Duodenal mucosa (tissue), 2 donors: ENCODE results near the gene TSPAN31.

ENCODE experiments used
- H3K27ac ChIP-seq: one replicate; pipeline ENCODE4 v1.7.0; 2013; ENCODE audit warnings: low read depth, low read length
- H3K27me3 ChIP-seq, 2 donors: one replicate each; pipeline ENCODE4 v1.7.0; 2013; ENCODE audit warnings: low read length in 2 of 2, control low read depth in 1 of 2; ENCODE audit not compliant: insufficient read depth in 2 of 2, control insufficient read depth in 1 of 2
- H3K36me3 ChIP-seq, 2 donors: one replicate each; pipeline ENCODE4 v1.7.0; 2013; ENCODE audit warnings: low read length in 2 of 2, control low read depth in 1 of 2; ENCODE audit not compliant: insufficient read depth in 2 of 2, control insufficient read depth in 1 of 2
- H3K4me1 ChIP-seq, 2 donors: one replicate each; pipeline ENCODE4 v1.7.0; 2013; ENCODE audit warnings: low read length in 2 of 2, control low read depth in 1 of 2; ENCODE audit not compliant: insufficient read depth in 2 of 2, control insufficient read depth in 1 of 2
- H3K4me3 ChIP-seq, 2 donors: one replicate each; pipeline ENCODE4 v1.7.0; 2013; ENCODE audit warnings: low read length in 2 of 2, low read depth in 1 of 2
- H3K9ac ChIP-seq, 2 donors: one replicate each; pipeline ENCODE4 v1.7.0; 2013; ENCODE audit warnings: low read length in 2 of 2, low read depth in 1 of 2
- H3K9me3 ChIP-seq, 2 donors: one replicate each; pipeline ENCODE4 v1.7.0; 2013; ENCODE audit warnings: low read length in 2 of 2, control low read depth in 1 of 2; ENCODE audit not compliant: control insufficient read depth in 1 of 2

TSPAN31 gene

GRCh38 chr12:57729321-57729844 lies 15.5 kb upstream of the TSPAN31 start:
- peaks cover 28 to 34% of the 10 kb centered on the region in 2 donors for H3K27me3 ChIP-seq
- no peak overlapping the region for H3K4me3 ChIP-seq
- H3K9ac ChIP-seq: no peak overlapping the region

DNA sequence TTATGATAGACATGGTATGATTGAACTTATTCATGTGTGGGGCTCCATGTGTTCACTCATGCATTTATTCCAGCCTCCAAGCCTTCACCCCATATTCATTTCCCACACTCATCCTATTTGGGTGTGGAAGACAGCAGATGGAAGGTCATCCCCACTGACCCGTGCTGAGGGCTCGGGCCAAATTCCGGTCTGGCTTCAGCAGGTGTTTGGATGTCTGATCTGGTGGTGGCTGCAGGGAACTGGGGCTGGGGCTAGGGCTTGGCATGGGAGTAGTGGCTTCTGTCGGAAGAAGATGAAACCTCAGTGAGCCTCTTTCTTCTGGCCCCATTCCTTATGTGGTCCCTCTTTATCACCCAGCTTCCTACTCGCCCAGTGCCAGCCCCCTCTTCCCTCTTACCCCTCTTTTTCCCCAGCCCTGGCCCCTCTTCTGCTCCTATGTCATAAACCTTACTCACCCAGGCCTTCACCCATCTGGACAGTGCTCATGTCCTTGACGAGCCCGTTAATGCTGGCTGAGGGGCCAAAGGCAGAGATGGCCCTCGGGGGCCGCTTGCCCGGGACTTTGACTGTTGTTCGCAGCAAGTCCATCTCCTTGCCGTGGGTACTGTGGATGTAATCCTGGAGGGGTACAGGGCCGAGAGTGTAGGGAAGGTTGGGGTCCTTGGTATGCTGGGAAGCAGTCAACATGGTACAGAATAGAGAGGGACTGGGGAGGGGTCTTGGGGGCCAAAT lies 14.3 kb upstream of the TSPAN31 start:
- H3K27me3 ChIP-seq: peaks cover 38 to 40% of the 10 kb centered on the region in 2 donors
- peaks cover 0 to 8% of the 10 kb centered on the region in 2 donors for H3K36me3 ChIP-seq

More at GRCh38 chr12:57729321-57729844, 15.5 kb upstream of the TSPAN31 start:
- H3K36me3 ChIP-seq: peaks cover 0 to 8% of the 10 kb centered on the region in 2 donors
- H3K9me3 ChIP-seq: no peaks in the 10 kb centered on the region
- peaks cover 5 to 16% of the 10 kb centered on the region in 2 donors for H3K4me1 ChIP-seq
- no peak overlapping the region for H3K27ac ChIP-seq

DNA sequence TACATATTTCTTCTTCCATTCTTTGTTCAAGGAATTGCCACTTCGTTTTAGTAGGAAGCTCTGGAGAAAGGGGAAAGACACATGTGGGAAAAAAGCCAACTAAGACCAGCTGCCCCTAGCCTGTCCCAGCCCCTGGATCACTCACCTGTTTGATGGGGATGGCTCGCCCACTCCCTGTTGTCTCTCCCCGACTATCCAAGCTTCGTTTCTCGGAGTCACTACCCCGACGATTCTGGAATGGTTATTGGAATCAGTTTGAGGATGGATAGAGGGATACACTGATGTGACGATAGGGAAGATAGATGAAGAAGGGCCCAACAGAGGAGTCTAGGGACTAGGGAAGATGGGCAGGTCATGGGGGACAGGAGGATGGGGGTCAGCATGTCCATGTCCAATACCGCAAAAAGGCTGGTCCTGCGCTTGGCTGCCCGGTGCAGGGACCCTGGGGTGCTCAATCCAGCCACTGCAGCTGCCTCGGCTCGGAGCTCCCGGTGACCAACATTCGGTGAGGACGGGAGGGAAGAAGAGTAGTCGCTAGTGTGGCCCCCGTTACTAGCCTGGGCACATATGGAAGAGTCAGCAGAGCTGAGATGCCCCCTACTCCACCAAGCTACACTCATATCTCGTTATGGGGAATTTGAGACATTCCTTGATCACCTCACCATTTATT lies 13.3 kb upstream of the TSPAN31 start:
- H3K27ac ChIP-seq: no peak overlapping the region
- peaks cover 47 to 50% of the 10 kb centered on the region in 2 donors for H3K27me3 ChIP-seq
- peaks cover 0 to 8% of the 10 kb centered on the region in 2 donors for H3K36me3 ChIP-seq
- H3K4me1 ChIP-seq: peaks cover 5 to 8% of the 10 kb centered on the region in 2 donors
- no peak overlapping the region for H3K9ac ChIP-seq
- no peak overlapping the region for H3K4me3 ChIP-seq
- H3K9me3 ChIP-seq: no peaks in the 10 kb centered on the region

More for the DNA sequence above, 14.3 kb upstream of the TSPAN31 start:
- H3K4me3 ChIP-seq: no peak overlapping the region
- no peaks in the 10 kb centered on the region for H3K9me3 ChIP-seq
- no peak overlapping the region for H3K9ac ChIP-seq
- H3K27ac ChIP-seq: no peak overlapping the region
- peaks cover 5 to 16% of the 10 kb centered on the region in 2 donors for H3K4me1 ChIP-seq

- peaks cover under 1% of the 10 kb centered on the region in 2 donors for H3K4me1 ChIP-seq
- no peaks in the 10 kb centered on the region for H3K9me3 ChIP-seq
- H3K4me3 ChIP-seq: no peak overlapping the region
- H3K9ac ChIP-seq: no peak overlapping the region
- peaks cover 48 to 55% of the 10 kb centered on the region in 2 donors for H3K27me3 ChIP-seq
- peaks cover 0 to 8% of the 10 kb centered on the region in 2 donors for H3K36me3 ChIP-seq
- no peak overlapping the region for H3K27ac ChIP-seq
Measured at GRCh38 chr12:57732270-57732669, 12.6 kb upstream of the TSPAN31 start.

GRCh38 chr12:57732726-57733593 lies 11.9 kb upstream of the TSPAN31 start:
- H3K4me3 ChIP-seq: no peak overlapping the region
- H3K27ac ChIP-seq: no peak overlapping the region
- no peaks in the 10 kb centered on the region for H3K9me3 ChIP-seq
- no peak overlapping the region for H3K9ac ChIP-seq
- H3K36me3 ChIP-seq: peaks cover 0 to 8% of the 10 kb centered on the region in 2 donors
- H3K4me1 ChIP-seq: no peaks in the 10 kb centered on the region
- peaks cover 41 to 53% of the 10 kb centered on the region in 2 donors for H3K27me3 ChIP-seq

- Histone ChIP-seq H3K27ac (no peak overlapping the region), H3K27me3 (peaks cover 43 to 54% of the 10 kb centered on the region in 2 donors), H3K4me3 (no peak overlapping the region), H3K4me1 (peaks cover 0 to under 1% of the 10 kb centered on the region in 2 donors), H3K9ac (no peak overlapping the region), H3K9me3 (no peaks in the 10 kb centered on the region), H3K36me3 (peaks cover 0 to 8% of the 10 kb centered on the region in 2 donors)
Measured at GRCh38 chr12:57733928-57734327, 10.9 kb upstream of the TSPAN31 start.

- no peaks in the 10 kb centered on the region for H3K9me3 ChIP-seq
- H3K27me3 ChIP-seq: peaks cover 50 to 59% of the 10 kb centered on the region in 2 donors
- H3K27ac ChIP-seq: no peak overlapping the region
- peaks cover 0 to 8% of the 10 kb centered on the region in 2 donors for H3K36me3 ChIP-seq
- no peak overlapping the region for H3K9ac ChIP-seq
- H3K4me1 ChIP-seq: peaks cover 0 to 7% of the 10 kb centered on the region in 2 donors
- H3K4me3 ChIP-seq: no peak overlapping the region
Measured at GRCh38 chr12:57734591-57734990, 10.2 kb upstream of the TSPAN31 start.

- H3K36me3 ChIP-seq: peaks cover 0 to 5% of the 10 kb centered on the region in 2 donors
- no peak overlapping the region for H3K9ac ChIP-seq
- no peak overlapping the region for H3K4me3 ChIP-seq
- no peaks in the 10 kb centered on the region for H3K9me3 ChIP-seq
- peaks cover 0 to 10% of the 10 kb centered on the region in 2 donors for H3K4me1 ChIP-seq
- peaks cover 50 to 60% of the 10 kb centered on the region in 2 donors for H3K27me3 ChIP-seq
- H3K27ac ChIP-seq: no peak overlapping the region
Measured at GRCh38 chr12:57735198-57735855, 9.5 kb upstream of the TSPAN31 start.

DNA sequence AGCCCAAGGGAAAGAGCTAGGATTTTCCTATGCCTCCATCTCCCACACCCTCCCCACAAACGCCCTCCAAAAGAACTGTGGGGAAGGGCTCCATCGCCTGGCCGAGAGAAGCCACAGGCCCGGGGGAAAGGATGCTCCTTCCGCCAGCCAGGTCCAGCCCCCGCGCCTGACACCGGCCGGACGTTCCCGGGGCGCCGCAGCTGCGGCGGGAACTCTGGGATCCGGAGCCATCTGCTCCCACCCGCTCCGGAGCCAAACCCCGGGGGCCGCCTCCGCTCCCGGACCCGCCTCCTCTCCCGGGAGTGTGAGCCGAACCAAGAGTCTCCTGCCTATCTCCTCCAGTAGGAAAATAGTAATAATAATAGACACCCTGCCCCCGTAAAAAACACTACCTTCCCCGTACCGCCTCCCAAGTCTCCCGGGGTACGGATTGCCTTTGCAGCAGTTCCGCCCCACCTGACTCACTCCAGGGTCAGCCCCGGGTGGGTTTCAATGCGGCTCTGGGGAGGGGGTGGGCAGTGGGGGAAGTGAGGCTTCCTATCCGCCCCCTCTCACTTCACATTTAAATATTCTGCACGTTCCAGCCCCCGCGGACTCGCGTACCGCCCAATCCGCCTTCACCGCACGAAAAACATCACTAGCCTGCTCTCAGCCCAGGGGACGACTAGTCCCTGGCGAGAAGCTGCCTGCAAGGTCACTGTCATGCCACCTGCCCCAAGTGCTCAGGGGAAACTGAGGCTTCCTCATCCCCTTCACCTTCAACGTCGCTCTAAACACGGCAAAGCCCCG lies 8.7 kb upstream of the TSPAN31 start:
- Histone ChIP-seq H3K4me3 (no peak overlapping the region), H3K36me3 (peaks cover 0 to 4% of the 10 kb centered on the region in 2 donors), H3K9me3 (no peaks in the 10 kb centered on the region), H3K27ac (no peak overlapping the region), H3K27me3 (peaks cover 53 to 65% of the 10 kb centered on the region in 2 donors), H3K9ac (no peak overlapping the region), H3K4me1 (peaks cover 0 to 18% of the 10 kb centered on the region in 2 donors)
